ENCODE measurements around the gene CRKL.

CRKL gene

DNA sequence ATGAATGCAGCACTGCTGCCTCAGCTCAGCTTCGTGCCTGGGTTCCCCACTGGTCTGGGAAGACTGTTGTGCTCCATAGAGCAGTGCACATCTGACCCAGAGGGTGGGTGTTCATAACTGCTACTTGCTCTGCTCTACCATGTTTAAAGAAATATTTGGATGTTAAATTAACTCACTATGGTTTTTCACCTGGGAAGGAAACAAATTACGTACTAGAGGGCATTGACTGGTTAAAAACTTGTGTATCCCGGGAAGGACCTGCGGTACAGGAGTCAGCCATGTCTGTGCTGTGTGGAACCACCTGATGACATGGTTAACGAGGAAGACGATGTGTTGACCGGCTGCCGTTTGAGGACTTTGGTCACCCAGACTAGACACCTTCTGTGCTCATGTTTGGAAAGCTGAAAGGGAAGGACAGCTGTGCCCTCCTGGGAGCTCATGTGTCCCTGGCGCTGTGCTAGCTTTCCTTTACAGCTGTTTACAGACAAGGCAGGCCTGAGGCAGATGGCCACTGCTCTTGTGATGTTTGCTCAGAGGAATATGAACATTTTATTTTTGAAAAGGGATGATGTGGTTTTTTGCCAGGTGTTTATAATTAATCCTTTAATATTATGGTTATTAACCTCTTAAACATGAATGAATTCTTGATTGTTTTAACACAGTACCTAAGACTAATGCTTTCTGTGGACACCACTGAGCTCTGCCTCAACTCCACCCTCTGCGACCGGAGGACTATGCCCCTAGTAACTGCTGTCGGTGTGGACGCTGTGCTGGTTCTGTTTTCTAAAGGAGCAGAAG, 35.5 kb downstream of the CRKL start:
- no peak for DNase-seq

DNA sequence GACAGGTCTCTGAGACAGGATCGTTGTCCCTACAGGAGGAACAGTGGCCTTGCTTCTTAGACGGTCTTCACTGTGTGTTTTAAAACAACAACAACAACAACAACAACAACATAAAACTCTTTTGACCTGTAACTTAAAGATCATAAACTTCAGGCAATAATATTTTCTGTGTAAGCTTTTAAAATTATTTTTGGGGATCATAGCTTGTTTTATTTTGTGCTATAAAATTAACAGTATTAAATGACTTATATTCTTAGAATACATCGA, 36.1 kb downstream of the CRKL start:
- no peak for DNase-seq

DNA sequence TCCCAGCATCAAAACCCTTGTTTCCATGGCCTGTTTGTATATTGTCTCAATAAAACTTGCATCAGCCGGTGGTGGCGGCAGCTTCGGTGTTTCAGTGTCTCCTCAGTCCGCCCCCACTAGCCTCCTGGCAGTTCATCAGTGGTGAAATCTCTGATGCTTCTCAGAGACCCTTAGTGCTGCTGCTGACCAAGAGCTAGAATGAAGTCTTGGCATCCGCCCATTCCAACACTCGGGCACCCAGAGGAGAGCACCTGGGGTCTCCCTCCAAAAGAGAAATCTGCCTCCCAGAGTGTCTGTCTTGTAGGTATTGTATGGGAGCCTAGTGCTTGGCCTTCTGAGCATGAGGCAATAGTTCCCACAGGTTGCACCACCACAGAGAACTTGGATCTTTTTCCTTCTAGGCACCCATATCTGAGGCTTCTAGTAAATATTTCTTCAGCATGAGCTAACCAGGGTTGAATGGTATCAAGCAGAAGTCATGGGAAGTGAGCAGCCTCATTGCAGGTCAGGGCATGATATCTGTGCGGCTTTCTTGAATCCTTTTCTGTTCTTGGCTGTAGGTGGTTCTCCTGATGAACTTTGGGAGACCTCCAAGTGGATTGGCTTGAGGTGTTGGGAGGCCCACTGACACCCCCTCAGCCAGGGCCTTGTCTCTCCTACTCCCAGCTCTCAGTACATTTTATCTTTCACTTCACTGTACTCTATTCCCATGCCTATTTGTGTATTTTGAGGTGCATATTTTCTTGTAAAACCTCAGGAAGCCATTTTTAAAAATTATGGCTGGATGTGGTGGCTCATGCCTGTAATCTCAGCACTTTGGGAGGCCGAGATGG, 36.7 kb downstream of the CRKL start:
- DNase-seq = no peak

DNA sequence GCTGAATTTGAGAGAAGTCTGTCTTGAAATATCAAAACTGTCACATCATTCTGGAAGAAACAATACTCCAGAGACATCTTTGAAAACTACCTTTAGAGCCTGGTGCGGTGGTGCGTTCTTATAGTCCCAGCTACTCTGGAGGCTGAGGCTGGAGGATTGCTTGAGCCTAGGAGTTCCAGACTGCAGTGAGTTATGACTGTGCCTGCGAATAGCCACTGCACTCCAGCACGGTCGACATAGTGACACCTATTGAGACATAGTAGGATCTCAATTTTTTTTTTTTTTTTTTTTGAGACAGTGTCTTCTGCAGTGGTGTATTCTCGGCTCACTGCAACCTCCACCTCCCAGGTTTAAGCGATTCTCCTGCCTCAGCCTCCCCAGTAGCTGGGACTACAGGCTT, 38.3 kb downstream of the CRKL start:
- DNase-seq = no peak

DNA sequence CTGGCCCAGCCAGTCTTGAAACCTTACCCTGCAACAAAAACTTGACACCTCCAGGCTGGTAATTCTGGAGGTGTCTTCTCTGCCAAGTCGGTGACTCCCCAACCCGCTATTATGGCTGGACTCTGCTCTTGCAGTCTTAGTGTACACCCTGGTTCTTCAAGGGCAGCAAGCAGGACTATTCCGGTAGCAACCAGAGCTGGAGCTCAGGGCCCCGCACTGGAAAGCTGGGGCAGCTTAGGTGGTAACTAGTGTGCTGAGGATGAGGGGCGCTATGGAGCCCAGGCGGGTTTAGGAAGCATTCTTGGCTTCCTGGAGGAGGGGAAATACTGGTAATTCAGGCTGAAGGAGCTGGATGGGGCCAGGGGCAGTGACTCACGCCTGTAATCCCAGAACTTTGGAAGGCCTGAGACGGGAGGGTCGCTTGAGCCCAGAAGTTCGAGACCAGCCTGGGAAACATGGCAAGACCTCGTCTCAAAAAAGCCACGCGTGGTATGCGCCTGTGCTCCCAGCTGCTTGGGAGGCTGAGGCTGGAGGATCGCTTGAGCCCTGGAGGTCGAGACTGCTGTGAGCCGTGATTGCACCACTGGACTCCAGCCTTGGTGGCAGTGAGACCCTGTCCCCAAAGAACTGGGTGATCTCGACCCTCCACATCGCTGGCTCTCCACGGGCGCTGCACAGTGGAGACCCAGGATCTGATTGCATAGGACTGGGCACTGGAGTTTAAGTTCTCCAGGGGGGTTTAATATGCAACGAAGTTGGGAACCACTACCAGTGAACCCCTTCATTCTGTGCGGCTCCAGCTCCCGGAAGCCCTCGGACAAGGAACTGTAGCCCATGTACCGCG, 39.3 kb downstream of the CRKL start:
- no peak for DNase-seq

DNA sequence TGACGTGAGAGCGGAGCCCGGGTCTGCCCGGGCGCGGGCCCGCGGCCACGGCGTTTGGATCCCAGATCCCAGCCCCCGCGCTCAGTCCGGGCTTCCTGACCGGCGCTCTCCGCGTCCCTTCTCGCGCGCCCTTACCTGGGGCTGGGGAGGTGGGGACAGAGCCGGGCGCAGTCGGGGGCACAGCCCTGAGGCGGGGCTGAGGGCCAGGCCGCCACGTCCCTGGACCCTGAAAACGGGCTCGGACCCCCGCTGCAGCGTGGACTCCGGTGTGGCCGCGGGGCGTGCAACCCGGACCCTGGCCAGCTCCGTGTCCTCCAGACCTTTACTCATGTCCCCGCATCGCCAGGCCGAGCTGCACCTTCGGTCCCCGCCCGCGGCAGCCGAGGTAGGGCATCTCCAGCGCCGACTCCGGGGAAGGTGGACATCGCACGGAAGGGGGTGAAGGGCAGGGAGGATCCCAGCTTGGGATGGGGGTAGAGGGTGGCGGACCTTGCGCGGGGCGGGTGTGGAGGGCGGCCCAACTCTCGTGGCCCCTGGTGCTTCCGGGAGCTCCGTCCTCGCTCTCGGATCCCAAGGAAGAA, 40.0 kb downstream of the CRKL start:
- no peak for DNase-seq

DNA sequence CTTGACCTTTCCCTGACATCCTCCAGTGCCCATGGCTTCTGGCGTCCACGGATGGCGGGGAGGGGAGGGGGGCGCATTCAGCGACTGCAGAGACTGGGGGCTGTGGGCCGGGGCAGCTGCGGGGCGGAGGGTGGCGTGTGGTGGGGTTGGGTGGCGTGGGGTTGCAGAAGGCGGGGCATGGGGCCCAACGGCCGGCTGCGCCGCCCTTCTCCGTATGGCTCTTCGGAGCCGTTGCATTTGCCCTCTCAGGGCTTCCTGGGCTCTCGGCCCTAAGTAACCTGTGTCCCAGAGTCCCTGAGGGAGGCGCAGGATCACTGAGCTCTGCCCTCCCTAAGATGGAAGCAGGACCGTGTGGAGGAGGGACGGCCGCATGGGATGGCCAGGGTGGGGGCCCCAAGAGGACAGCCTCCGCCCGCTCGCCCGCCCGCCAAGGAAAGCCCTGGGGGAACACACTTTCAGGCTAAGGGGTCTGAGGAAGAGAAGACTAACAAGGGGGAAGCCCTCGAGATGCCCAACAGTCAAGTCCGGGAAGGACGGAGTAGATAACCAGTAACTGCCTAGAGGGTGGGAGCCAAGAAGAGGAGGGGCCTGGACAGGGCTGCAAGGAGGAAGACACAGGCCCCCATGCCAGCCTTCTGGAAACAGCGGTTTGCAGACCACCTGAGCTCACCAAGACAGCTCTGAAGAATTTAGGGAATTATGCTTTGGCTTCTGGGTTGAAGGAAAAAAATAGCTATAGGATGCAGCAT, 40.6 kb downstream of the CRKL start:
- no peak for DNase-seq

DNA sequence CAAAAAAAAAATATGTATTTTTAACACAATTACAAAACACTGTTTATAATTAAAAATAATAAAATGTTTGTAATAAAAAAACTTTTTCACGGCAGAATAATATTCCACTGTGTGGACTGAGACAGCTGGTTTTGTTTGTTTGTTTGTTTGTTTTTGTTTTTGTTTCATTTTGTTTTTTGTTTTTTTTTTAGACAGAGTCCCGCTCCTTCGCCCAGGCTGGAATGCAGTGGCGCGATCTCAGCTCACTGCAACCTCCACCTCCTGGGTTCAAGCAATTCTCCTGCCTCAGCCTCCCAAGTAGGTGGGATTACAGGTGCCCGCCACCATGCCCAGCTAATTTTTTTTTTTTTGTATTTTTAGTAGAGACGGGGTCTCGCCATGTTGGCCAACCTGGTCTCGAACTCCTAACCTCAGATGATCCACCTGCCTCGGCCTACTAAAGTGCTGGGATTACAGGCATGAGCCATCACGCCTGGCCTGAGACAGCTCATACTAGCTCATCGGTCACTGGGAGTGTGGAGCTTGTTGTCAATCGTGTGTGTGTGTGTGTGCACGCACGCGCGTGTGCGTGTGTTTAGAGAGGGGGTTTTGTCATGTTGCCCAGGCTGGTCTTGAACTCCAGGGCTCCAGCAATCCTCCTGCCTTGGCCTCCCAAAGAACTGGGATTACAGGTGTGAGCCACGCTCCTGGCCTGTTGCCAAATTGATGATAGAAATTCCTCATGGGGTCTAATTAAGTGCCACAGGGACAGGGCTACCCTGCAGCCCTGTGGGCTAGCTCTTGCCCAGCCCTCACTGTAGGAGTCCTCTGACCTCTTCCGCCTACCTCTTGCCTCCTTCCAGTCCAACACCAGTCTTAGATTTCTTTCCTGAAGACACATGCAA, 42.6 kb downstream of the CRKL start:
- no peak for DNase-seq

DNA sequence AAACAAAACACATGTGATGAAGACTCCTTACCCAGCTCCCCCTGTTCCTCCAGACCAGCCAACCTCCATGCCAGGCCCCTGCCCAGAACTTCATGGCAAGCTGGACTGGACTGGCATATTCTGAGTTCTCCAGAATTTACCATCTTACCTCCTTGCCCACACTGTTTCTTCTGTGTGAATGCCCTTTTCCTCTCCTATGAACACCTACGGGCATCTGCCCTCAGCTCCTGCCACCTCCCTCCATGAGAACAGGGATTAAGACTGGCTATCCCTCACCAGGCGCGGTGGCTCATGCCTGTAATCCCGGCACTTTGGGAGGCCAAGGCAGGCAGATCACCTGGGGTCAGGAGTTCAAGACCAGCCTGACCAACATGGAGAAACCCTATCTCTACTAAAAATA, 43.4 kb downstream of the CRKL start:
- no peak for DNase-seq

DNA sequence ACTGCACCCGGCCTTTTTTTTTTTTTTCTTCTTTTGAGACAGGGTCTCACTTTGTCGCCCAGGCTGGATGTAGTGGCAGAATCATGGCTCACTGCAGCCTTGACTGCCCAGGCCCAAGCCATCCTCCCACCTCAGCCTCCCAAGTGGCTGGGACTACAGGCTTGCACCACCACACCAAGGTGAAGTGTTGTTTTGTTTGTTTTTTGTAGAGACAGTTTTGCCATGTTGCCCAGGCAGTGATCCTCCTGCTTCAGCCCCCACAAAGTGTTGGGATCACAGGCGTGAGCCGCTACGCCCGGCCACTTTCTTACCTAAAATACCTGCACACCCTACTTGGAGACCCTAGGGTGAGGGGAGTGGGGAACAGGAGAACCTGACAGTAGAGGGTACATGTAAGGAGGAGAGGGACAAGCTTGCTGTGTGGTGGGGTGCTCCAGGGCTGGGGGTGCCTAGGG, 45.3 kb downstream of the CRKL start:
- DNase-seq = no peak

DNA sequence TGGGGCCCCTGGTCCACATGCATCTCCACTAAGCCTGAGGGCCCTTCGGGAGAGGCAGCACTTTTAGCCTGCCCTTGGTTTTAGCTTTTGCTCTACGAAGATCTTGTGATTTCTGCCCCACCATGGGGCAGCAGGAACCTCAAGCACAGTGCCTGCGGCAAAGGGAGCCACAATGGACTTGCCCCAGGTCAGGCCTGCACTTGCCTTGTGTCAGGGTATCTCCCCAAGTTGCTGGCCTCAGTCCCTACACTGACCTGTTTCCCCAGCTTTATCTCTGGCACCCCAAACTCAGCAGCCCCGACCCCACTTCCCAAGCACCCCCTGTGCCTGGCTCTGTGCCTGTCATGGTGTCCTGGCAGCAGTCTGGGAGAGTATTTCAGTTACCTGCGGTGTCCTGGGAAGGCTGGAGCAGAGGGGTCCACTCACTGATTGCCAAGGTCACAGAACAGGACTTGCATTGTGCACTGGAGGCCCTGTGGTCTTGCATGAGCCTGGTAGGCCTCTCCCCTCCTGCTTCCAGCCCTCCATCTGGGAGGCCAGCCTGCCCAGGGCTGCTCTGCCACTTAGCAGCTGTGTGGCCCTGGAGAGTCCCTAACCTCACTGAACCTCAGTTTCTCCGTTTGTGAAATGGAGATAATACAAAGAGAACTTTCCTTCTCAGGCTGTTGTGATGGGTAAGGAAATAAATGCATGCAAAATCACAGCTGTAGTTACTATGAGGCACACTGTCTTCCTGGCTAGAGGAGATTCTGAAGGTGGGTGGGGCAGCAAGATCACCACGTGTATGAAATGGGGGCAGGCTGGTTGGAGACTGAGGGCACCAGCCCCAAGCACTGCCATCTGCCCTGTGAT, 46.2 kb downstream of the CRKL start:
- no peak for DNase-seq

DNA sequence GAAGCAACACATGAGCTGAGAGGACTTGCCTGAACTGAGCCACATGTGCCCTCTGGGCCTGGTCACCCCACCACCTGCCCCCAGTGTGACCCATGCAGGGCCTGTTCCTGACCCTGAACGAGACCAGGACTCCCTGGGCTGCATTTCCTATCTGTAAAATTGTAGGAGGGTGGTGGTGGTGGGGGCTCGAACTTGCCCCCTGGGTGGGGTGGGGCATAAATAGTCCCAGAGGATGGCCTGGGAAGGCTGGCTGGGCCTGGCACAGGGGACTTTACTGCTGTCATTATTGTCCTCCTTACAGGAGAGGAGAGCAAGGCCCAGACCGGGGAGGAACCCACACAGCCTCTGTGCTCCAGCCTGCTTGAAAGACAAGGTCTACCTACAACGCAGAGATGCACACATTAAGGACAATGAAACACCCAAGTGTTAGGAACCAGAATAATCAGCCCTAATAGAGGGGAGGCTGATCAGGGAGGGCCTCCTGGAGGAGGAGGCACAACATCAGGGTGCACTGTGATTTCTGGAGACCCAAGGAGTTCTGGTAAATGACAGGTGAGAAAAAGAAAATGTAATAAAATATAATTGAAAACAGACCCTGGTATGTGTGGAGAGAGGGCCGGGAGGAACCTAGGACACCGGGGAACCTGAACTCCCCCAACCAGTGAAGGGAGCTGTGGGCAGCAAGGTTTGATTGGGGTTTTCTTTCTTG, 47.0 kb downstream of the CRKL start:
- no peak for DNase-seq

DNA sequence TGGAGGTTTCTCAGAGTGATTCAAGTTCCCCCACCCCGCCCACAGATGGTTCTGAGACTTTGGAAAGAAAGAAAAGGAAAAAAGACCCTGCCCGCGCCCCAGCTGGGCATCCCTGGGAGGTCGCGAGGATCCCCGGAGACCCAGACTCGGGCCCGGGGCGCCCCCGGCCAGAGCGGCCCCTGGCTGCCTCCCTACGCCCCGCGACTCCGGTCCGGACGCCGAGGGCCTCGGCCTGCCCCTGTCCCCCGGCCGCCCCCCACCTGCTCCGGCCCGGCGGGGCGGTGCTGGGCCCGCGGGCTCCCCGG, 47.5 kb downstream of the CRKL start:
- peak; percentile 38 for DNase-seq

DNA sequence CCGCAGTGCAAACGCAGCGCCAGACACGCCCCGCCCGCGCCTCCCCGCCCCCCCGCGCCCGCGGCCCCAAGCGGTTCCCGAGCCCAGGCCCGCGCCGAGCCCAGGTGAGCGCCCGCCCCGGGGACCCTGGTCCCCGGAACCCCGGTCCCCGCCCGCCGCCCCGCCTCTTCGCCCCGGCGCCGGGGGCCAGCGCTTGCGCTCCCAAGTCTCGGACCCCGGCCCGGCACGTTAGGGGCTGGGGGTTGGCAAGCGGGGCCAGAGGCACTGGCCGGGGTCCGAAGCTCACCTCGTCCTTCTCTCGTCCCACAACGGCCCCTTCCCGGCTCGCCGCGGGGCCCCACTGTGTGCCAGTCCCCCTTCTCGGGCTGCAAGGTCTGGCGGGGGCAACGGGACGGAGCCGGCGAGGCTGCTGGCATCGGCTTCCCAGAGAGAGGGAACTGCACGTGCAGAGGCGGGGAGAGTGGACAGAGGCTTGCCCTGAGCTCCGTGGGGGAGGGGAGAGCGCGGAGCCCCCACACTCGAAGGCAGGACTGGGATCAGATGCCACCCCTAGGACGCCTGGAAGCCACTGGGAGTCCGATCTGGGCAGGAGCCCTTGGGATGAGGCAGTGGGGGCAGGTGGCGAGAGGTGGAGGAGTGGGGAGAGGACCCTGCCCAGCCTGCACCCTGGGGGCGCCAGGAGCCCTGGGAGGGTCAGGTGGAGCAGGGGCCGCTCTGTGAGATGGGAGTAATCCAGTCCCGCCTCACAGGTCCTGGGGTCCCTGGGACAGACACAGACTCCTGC, 48.1 kb downstream of the CRKL start:
- DNase-seq = no peak

DNA sequence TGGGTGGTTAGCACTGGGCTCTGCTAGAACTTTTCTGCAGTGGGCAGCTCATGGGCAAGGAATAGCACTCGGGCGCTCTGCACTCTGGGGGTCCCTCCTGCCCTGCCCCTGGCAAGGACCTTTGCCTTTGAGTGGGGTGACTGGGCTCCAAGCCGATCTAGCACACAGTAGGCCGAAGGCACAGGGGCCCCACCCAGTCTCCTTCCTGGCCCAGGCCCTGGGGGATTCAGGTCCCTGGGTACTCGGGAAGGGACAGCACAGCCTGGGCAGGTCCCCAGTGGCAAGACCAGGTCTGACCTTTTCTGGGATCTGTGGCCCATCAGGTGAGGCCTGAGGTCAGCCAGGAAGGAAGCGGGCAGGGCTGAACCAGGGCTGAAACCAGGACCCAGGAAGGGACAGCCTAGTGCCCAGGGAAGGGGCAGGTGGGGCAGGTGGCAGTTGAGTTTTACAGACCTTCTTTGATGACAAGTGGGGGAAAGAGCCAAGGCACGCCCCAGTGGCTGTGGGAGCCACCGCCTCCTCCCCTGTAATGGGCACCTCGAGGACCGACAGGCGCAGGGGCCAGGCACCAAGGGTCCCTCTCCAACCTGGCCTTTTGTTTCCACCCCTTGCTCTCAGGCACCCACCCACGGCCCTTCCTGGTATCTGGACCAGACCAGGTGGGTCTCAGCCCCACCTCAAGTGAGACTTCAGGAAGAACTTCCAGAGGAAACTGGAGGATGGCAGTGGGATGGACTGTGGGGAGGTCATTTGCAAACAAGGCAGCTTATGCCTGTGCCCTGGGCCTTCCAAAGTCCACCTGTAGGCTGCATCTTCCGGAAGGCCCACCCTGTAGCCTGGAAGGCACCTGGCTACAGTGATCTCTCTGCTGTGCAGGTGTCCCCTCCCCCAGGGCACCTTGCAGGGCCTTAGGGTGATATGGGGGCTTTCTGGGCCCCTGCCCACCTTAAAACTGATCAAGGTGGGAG, 49.0 kb downstream of the CRKL start:
- no peak for DNase-seq

DNA sequence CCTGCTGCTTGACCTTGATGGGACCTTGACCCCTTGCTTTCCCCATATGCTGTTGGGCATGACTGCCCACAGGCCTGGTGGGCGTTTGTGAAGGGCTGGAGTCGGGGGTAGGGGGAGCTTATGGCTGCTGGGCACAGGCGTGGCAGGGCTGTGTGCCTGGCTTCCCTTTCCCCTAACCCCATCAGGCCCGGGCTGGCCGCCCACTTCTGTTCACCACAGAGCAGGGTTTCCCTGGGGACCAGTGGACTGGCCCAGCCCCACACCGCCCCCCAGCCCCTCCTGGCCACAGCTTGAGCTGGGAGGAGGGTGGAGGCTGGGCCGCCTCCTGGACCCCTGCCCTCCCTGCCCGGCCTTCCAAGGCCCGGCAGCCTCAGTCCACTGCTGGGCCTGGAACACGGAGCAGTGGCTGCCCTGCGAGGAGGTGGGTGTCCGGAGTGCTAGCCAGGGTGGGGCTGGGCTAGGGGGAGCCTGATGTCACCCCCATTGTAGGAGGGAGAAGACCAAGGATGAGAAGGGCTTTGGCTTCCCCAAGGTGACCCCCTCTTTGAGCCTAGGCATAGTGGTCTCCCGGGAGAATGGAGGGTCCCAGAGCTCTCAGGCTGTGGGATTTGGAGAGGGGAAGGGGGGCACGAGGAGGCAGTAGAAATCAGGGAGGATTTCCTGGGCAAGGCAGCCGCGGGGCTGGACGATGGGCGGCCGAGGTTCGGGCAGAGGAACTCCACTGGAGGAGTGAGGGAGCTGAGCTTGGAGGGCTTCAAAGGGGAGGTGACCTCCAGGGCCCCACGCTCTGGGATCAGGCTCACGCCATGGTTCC, 49.9 kb downstream of the CRKL start, which contains the start of gene AIFM3:
TSS of gene AIFM3 (plus strand) at position 373 of the 814 bp plus-strand sequence. CDS start 690 bp downstream, outside the sequence.
- no peak for DNase-seq

DNA sequence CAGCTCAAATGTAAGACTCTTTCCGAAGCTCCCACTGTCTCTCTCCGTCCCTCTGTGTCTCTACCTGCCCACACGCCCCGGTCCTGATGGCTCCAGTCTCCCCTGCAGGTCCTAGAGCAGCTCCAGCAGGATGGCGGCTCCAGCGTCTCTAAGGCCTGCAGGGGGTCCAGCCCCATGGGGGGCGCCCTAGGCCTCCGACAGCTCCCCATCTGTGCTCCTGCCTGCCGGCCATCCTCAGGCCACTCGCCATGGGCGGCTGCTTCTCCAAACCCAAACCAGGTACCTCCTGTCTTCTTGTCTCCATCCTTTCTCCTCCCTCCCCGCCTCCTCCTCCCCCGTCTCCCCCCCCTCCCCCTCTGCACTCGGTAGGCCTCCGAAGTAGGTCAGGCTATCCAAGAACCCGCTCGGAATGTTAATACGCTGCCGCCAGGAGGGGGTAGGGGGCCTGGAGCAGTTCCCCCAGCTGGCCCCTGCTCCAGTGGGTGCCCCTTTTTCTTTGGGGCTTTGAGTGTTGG, 50.5 kb downstream of the CRKL start:
- DNase-seq = no peak

Data from stimulated activated CD4-positive, alpha-beta T cell treated with anti-CD3 and anti-CD28 coated beads, Interleukin-15, amount 100 ng/mL, for 24 hours (primary cell).